Keratinocyte (primary cell): ENCODE measurements around the gene MTMR4. TPM values are rescaled to one million over a fixed set of nuclear protein-coding genes. Genes with fewer than 3 reads are reported as not detected.

Experiments
- DNase-seq: peaks from one replicate; pipeline ENCODE4 v3.0.0-alpha.2; 2011; ENCODE audit warnings: low read depth, missing footprints, low spot score
- FAIRE-seq: peaks from 2 replicates; lab custom pipeline; 2011; peaks lifted over from hg19 to GRCh38; lab: Jason Lieb, UNC
- H2AFZ ChIP-seq: 2 replicates; pipeline ENCODE4 v1.6.0; 2012; ENCODE audit warnings: low read length, control low read depth, inconsistent platforms; ENCODE audit not compliant: control insufficient read depth
- H3K27ac ChIP-seq: 2 replicates; pipeline ENCODE4 v1.5.1; 2011; ENCODE audit warnings: low read length; ENCODE audit not compliant: control insufficient read depth, insufficient read depth
- H3K27me3 ChIP-seq: 3 replicates; pipeline ENCODE4 v1.6.0; 2011; ENCODE audit warnings: low read length; ENCODE audit not compliant: control insufficient read depth, insufficient read depth; ENCODE audit errors: extremely low read depth
- H3K36me3 ChIP-seq, 2 experiments: 2 replicates in 1 of 2; 3 replicates in 1 of 2; pipeline ENCODE4 v1.5.1; 2011; ENCODE audit warnings: low read length in 2 of 2, mild to moderate bottlenecking in 1 of 2; ENCODE audit not compliant: control insufficient read depth in 2 of 2, insufficient read depth in 2 of 2; ENCODE audit errors: extremely low read depth in 1 of 2
- H3K4me1 ChIP-seq: 3 replicates; pipeline ENCODE4 v1.5.1; 2011; ENCODE audit warnings: low read length; ENCODE audit not compliant: control insufficient read depth, insufficient read depth; ENCODE audit errors: extremely low read depth
- H3K4me2 ChIP-seq: 3 replicates; pipeline ENCODE4 v1.6.0; 2011; ENCODE audit warnings: low read depth, low read length; ENCODE audit not compliant: control insufficient read depth, insufficient read depth; ENCODE audit errors: extremely low read depth
- H3K4me3 ChIP-seq, 3 experiments: fragments of 200-600 bp in 1 of 3; sonication (generic) in 1 of 3; 2 replicates in 2 of 3; 3 replicates in 1 of 3; pipeline ENCODE4 v1.5.1; 2011 to 2016; ENCODE audit warnings: low read length in 3 of 3, mild to moderate bottlenecking in 3 of 3, control low read depth in 2 of 3, inconsistent platforms in 1 of 3, low read depth in 1 of 3, mixed read lengths in 1 of 3, mixed run types in 1 of 3, moderate library complexity in 1 of 3; ENCODE audit not compliant: control insufficient read depth in 2 of 3, insufficient read depth in 2 of 3; ENCODE audit errors: extremely low read depth in 1 of 3
- H3K79me2 ChIP-seq: 2 replicates; pipeline ENCODE4 v1.6.0; 2012; ENCODE audit warnings: low read length; ENCODE audit not compliant: control insufficient read depth, insufficient read depth
- H3K9ac ChIP-seq: 3 replicates; pipeline ENCODE4 v1.6.0; 2011; ENCODE audit warnings: low read length; ENCODE audit not compliant: control insufficient read depth, insufficient read depth; ENCODE audit errors: extremely low read depth
- H3K9me1 ChIP-seq: 3 replicates; pipeline ENCODE4 v1.6.0; 2011; ENCODE audit warnings: low read length; ENCODE audit not compliant: control insufficient read depth, insufficient read depth; ENCODE audit errors: extremely low read depth
- H3K9me3 ChIP-seq: 2 replicates; pipeline ENCODE4 v1.5.1; 2012; ENCODE audit warnings: low read depth, low read length; ENCODE audit not compliant: control insufficient read depth
- H4K20me1 ChIP-seq: 3 replicates; pipeline ENCODE4 v1.6.0; 2011; ENCODE audit warnings: low read length; ENCODE audit not compliant: control insufficient read depth, insufficient read depth; ENCODE audit errors: extremely low read depth
- EZH2 ChIP-seq: IDR thresholded peaks from one replicate; pipeline ENCODE4 v1.6.1; 2012; ENCODE audit warnings: inconsistent platforms, mild to moderate bottlenecking, low read length, moderate library complexity
- dilution Hi-C: fragments of 300-500 bp; cut with MboI; formaldehyde crosslinking; loops from one replicate; pipeline ENCODE4 v1.7.0; 2020; ENCODE audit warnings: low sequenced_read_pairs; ENCODE audit not compliant: extremely low pct_ligation_motif_present
- polyA minus RNA-seq, 3 experiments: library from RNA; depleted of rRNA, polyadenylated mRNA; stranded (reverse); fragments of >200 nt; gene quantifications; 1 replicate in 1 of 3; 2 replicates in 1 of 3; 3 replicates in 1 of 3; pipeline ENCODE4 v1.2.3, GENCODE V29; 2011
- polyA plus RNA-seq, 5 experiments: library from polyadenylated mRNA; depleted of rRNA in 3 of 5; stranded (reverse) in 3 of 5; stranded (forward) in 1 of 5; unstranded in 1 of 5; fragments of >200 nt; gene quantifications; 1 replicate in 1 of 5; 2 replicates in 3 of 5; 3 replicates in 1 of 5; pipeline versions ENCODE4 v1.2.1 to v1.2.3, GENCODE V29; 2011 to 2012; ENCODE audit warnings: missing spikeins in 2 of 5, low read depth in 1 of 5, low replicate concordance in 1 of 5
- TF ChIP-seq, protein P1 (sequence below), 3 experiments: IDR thresholded peaks in 1 of 3; conservative IDR thresholded peaks in 1 of 3; optimal IDR thresholded peaks in 1 of 3; 2 replicates in 2 of 3; 3 replicates in 1 of 3; pipeline versions ENCODE3 to v1.5.1; 2011; ENCODE audit warnings: low read length in 3 of 3, mild to moderate bottlenecking in 3 of 3, moderate library complexity in 2 of 3, control low read depth in 1 of 3, inconsistent platforms in 1 of 3; ENCODE audit not compliant: insufficient read depth in 2 of 3; ENCODE audit errors: extremely low read depth in 1 of 3

MTMR4 gene
- polyA plus RNA-seq (16.9 to 20.8 TPM (median 18.9 TPM) in 3 replicates), polyA minus RNA-seq (88.9 to 132 TPM (median 105 TPM) in 3 replicates)
- polyA plus RNA-seq (2011; ENCODE audit: low read depth) = 5.4 TPM
- 9.6 and 11.0 TPM in 2 replicates for polyA plus RNA-seq (2011; cell fraction: cytosol; rRNA removed)
- 19.0 and 20.1 TPM in 2 replicates for polyA plus RNA-seq (2011; cell fraction: nucleus; rRNA removed)
- polyA plus RNA-seq (2012; ENCODE audit: low replicate concordance) = 11.2 and 12.6 TPM in 2 replicates
- 32.2 TPM for polyA minus RNA-seq (2011; cell fraction: cytosol; rRNA and poly(A)+ RNA removed)
- 19.0 and 26.1 TPM in 2 replicates for polyA minus RNA-seq (2011; cell fraction: nucleus; rRNA and poly(A)+ RNA removed)

DNA sequence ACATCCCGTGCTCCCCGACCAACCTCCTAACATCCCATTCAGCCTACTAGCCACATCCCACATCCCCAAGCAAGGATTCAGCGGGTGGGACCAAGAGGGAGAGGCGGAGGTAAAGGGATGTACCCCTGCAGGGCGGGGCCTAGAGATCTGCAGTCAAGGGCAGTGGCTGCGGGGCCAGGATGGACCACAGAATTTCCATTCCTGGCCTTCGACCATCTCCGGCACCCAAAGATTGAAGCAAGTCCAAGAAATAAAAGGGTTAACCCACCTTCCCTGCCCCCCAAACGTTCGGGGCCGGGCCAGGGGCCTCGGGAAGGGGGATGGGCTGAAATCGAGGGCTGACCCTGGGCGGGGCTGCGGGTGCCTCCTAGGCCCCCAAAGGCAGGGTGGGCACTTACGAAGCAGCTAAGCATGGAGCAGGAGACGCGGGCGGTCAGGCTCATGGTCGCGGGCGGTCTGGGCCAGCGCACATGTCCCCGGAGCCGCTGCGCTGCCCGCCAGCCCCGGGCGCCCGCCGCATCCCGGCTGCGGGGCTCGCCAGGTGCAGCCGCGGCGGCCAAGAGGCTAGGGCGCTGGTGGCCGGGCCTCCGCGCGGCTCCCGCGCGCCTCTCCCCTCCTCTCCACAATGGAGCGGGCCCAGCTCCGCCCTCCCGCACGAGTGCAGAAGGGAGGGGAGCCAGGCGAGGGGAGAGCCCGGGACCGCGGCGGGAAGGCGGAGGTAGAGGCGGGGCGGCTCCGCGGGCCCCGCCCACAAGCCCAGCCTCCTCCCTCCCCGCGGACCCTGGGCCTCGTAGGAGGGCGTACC, at the start of gene MTMR4:
Gene MTMR4 (minus strand): TSS at position 674 of the 805 bp plus-strand sequence. CDS start 231 bp downstream, at position 443.
- no peak for TF ChIP-seq EZH2
- TF ChIP-seq, protein P1, sequence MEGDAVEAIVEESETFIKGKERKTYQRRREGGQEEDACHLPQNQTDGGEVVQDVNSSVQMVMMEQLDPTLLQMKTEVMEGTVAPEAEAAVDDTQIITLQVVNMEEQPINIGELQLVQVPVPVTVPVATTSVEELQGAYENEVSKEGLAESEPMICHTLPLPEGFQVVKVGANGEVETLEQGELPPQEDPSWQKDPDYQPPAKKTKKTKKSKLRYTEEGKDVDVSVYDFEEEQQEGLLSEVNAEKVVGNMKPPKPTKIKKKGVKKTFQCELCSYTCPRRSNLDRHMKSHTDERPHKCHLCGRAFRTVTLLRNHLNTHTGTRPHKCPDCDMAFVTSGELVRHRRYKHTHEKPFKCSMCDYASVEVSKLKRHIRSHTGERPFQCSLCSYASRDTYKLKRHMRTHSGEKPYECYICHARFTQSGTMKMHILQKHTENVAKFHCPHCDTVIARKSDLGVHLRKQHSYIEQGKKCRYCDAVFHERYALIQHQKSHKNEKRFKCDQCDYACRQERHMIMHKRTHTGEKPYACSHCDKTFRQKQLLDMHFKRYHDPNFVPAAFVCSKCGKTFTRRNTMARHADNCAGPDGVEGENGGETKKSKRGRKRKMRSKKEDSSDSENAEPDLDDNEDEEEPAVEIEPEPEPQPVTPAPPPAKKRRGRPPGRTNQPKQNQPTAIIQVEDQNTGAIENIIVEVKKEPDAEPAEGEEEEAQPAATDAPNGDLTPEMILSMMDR (optimal IDR thresholded peaks at IDR 0.05 in 1 of 3, IDR thresholded peaks at IDR 0.05 in 1 of 3, conservative IDR thresholded peaks at IDR 0.05 in 1 of 3; ENCODE audit: extremely low read depth in 1 of 3, insufficient read depth in 2 of 3, low read length in 3 of 3) = no peak
- Histone ChIP-seq H3K27me3 (no peaks in the 10 kb centered on the region), H3K4me1 (peaks cover 27% of the 10 kb centered on the region), H3K4me3 (peak within 1 kb of the TSS; percentile 71 to 91 (median 79)), H4K20me1 (no peaks in the 10 kb centered on the region), H3K79me2 (peaks cover 3% of the 10 kb centered on the region), H3K4me2 (peak within 1 kb of the TSS; percentile 91), H3K27ac (peak within 1 kb of the TSS; percentile 39), H3K9me3 (no peaks in the 10 kb centered on the region), H3K9me1 (no peaks in the 10 kb centered on the region), H2AFZ (peak within 1 kb of the TSS; percentile 85), H3K9ac (peak within 1 kb of the TSS; percentile 76), H3K36me3 (peaks cover 8 to 27% of the 10 kb centered on the region in 2 experiments)
- dilution Hi-C loops = no loop called here
- FAIRE-seq = no peak
- no peak for DNase-seq

DNA sequence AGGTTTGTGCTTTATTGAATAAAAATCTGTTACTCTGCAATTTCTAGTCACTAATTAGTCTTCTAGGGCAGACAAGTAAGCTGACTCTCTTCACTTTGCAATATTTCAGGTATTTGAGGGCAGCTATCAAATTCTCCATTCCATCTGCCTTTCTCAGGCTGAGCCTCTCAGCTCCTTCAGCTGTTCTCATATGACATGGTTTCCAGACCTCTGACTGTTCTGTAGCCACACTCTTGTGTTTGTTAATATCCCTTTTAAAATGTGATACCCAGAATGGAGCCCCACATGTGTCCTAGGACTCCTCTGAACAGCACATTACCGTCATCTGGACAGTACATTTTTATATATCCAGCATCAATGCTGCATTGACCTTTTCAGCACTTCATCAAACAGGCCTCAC, 46.1 kb upstream of the MTMR4 start:
- FAIRE-seq (no peak), DNase-seq (no peak)
- TF ChIP-seq EZH2 = no peak
- TF ChIP-seq, protein P1 (optimal IDR thresholded peaks at IDR 0.05 in 1 of 3, IDR thresholded peaks at IDR 0.05 in 1 of 3, conservative IDR thresholded peaks at IDR 0.05 in 1 of 3; ENCODE audit: extremely low read depth in 1 of 3, insufficient read depth in 2 of 3, low read length in 3 of 3) = no peak
- no peak overlapping the region for H3K27ac ChIP-seq
- no peak overlapping the region for H3K9ac ChIP-seq
- dilution Hi-C loops = no loop called here
- no peaks in the 10 kb centered on the region for H3K9me1 ChIP-seq
- H3K27me3 ChIP-seq = no peaks in the 10 kb centered on the region
- no peaks in the 10 kb centered on the region for H3K36me3 ChIP-seq
- no peak overlapping the region for H3K4me3 ChIP-seq
- no peaks in the 10 kb centered on the region for H3K79me2 ChIP-seq
- H4K20me1 ChIP-seq = no peaks in the 10 kb centered on the region
- no peaks in the 10 kb centered on the region for H3K9me3 ChIP-seq
- no peak overlapping the region for H2AFZ ChIP-seq
- H3K4me2 ChIP-seq = no peak overlapping the region
- H3K4me1 ChIP-seq = peaks cover 19% of the 10 kb centered on the region
